K562 (cell line): Measurements from ENCODE around the gene GINS2.

Source experiments
- BHLHE40 ChIP-seq: IDR thresholded peaks from 2 replicates; pipeline ENCODE4 v1.6.1; 2011; ENCODE audit warnings: low read length, improper control_type of control experiment
- CREB1 ChIP-seq, 2 experiments: sonication (generic) in 1 of 2; formaldehyde crosslinking in 1 of 2; IDR thresholded peaks; 2 replicates each; pipeline versions ENCODE4 v1.6.1 to v1.8.0; 2012 to 2022; ENCODE audit warnings: inconsistent platforms in 1 of 2, mild to moderate bottlenecking in 1 of 2, missing genetic modification reagents in 1 of 2, moderate library complexity in 1 of 2
- EZH2 ChIP-seq: IDR thresholded peaks from 2 replicates; pipeline ENCODE4 v1.6.1; 2012; ENCODE audit warnings: low read depth, mild to moderate bottlenecking, inconsistent platforms, low read length, borderline replicate concordance
- GTF2F1 ChIP-seq: IDR thresholded peaks from 2 replicates; pipeline ENCODE4 v1.6.1; 2011; ENCODE audit warnings: low read depth, low read length, improper control_type of control experiment
- TBL1XR1 ChIP-seq, 2 experiments: IDR thresholded peaks; 2 replicates each; pipeline ENCODE4 v1.6.1; 2012; ENCODE audit warnings: improper control_type of control experiment in 2 of 2, low read length in 2 of 2, mild to moderate bottlenecking in 1 of 2
- TEAD1 ChIP-seq, 2 experiments: fragments of 450-650 bp in 1 of 2; sonication (generic) in 1 of 2; formaldehyde crosslinking; IDR thresholded peaks; 2 replicates each; pipeline versions ENCODE4 v1.4.0 to v1.8.0; 2020 to 2022; ENCODE audit warnings: mild to moderate bottlenecking in 2 of 2, missing genetic modification reagents in 1 of 2
- TF ChIP-seq, protein P1 (sequence below): IDR thresholded peaks from 2 replicates; pipeline ENCODE4 v1.6.1; 2016; ENCODE audit warnings: missing genetic modification characterization, missing compliant biosample characterization
- TF ChIP-seq, protein P2 (sequence below): sonication (generic); formaldehyde crosslinking; IDR thresholded peaks from 2 replicates; pipeline ENCODE4 v1.8.0; 2022; ENCODE audit warnings: mild to moderate bottlenecking, low read depth, missing genetic modification reagents

GRCh38 chr16:85710732-85711131, 22.0 kb upstream of the GINS2 start:
- no peak for TF ChIP-seq TBL1XR1 (IDR thresholded peaks at IDR 0.05; ENCODE audit: low read length in 2 of 2)
- TF ChIP-seq, protein P1, sequence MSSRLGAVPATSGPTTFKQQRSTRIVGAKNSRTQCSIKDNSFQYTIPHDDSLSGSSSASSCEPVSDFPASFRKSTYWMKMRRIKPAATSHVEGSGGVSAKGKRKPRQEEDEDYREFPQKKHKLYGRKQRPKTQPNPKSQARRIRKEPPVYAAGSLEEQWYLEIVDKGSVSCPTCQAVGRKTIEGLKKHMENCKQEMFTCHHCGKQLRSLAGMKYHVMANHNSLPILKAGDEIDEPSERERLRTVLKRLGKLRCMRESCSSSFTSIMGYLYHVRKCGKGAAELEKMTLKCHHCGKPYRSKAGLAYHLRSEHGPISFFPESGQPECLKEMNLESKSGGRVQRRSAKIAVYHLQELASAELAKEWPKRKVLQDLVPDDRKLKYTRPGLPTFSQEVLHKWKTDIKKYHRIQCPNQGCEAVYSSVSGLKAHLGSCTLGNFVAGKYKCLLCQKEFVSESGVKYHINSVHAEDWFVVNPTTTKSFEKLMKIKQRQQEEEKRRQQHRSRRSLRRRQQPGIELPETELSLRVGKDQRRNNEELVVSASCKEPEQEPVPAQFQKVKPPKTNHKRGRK (tag), result no peak
- no peak for TF ChIP-seq BHLHE40
- TF ChIP-seq, protein P2, sequence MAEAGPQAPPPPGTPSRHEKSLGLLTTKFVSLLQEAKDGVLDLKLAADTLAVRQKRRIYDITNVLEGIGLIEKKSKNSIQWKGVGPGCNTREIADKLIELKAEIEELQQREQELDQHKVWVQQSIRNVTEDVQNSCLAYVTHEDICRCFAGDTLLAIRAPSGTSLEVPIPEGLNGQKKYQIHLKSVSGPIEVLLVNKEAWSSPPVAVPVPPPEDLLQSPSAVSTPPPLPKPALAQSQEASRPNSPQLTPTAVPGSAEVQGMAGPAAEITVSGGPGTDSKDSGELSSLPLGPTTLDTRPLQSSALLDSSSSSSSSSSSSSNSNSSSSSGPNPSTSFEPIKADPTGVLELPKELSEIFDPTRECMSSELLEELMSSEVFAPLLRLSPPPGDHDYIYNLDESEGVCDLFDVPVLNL (CRISPR knock-in tag), result no peak
- TF ChIP-seq GTF2F1, result no peak
- TF ChIP-seq TEAD1 (CRISPR knock-in tag; IDR thresholded peaks at IDR 0.05), result no peak
- no peak for TF ChIP-seq CREB1 (IDR thresholded peaks at IDR 0.05)
- TF ChIP-seq CREB1 (CRISPR knock-in tag; IDR thresholded peaks at IDR 0.05), result no peak
- no peak for TF ChIP-seq EZH2
